Measurements from ENCODE around the gene VSX2. TPM values are rescaled to one million over a fixed set of nuclear protein-coding genes. Genes with fewer than 3 reads are reported as not detected.

The VSX2 gene
- polyA plus RNA-seq, 3 donors: 0.08 to 0.09 TPM; not detected in 1

DNA sequence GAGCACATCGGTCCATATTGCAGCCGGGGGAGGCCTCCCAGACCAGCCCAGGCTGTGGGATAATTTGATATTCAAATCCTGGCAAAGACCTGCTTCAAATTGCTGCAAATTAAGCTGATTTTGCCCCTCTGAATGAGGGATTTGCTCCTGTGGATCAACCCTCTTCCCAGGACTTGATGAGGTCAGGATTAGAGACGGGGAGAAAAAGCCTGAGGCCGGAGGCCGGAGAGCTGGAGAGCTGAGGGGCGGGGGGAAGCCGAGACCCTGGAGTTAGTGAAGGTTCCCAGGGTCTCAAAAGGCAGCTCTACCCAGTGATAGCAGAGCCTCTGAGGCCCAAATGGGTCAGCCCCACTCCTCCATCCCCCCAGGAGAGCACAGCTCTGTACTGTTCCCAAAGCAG, 17.5 kb upstream of the VSX2 start:
- DNase-seq: no peak

DNA sequence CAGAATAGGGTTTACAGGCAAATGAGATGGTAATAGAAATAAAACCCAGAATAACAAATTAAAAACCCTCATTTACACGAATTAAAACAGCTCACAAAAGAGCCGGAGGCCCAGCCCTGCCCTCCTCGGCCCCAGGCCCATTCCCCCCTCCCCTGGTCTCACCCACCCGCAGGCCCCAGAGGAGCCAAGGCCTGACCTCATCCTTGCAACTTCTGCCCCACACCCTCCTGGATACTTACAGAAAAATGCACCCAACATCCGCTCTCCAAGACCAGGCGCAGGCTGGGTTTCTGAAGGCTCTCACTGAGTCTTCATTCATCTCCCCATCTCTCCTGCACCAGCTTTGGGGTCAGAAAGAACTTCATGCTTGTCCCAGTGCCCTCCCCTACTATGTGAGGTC, 16.2 kb upstream of the VSX2 start:
- no peak for DNase-seq

DNA sequence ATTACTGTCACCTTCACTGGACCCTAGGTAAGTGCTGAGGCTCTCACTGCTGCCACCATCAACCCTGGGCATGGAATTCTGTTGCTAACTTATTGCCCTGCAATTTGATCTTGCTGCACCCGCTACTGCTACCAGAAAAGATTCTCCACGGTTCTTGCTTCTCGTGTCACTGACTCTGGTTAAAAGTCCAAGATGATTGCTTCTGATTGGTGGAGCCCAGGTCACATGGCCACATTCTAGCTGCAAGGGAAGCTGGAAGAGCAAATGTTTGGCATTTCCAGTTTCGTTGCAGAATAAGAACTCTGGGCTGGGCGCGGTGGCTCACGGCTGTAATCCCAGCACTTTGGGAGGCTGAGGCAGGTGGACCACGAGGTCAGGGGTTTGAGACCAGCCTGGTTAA, 7.5 kb upstream of the VSX2 start:
- DNase-seq: no peak

DNA sequence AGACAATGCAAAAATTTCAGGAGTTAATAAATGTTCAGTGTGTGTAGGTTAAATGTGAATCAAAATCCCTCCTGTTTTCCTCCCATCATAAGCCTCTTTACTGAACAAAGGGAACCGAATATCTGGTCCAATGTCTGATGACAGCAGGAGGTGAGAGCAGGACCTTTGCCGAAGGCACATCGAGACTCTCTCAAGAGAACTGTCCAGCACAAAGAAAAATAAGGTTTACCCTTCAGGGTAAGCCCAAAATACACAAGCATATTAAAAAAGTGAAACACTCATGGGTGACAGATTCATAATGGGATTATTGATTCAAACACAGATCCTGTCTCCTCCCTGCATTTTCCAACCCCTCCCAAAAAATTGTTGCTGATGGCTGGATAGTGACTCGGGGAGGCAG, 4.2 kb upstream of the VSX2 start:
- no peak for DNase-seq

DNA sequence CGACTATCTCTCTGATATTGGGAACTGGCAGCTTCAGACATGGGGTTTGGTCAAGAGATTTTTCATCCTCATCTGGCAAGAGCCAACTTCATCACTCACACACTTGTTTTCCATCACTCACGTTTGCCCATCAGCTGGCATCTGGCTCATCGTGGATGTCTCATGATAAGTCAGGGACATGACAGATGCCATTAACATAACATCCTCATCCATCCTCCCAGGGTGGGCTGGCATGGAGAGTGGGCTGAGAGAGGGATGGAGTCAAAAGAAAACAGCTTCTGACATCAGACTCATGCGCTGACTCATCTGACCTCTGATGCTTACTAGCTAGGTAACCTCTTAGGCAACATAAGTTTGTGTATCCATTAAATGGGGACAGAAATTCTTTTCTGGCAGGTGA, 1.8 kb upstream of the VSX2 start:
- no peak for DNase-seq

DNA sequence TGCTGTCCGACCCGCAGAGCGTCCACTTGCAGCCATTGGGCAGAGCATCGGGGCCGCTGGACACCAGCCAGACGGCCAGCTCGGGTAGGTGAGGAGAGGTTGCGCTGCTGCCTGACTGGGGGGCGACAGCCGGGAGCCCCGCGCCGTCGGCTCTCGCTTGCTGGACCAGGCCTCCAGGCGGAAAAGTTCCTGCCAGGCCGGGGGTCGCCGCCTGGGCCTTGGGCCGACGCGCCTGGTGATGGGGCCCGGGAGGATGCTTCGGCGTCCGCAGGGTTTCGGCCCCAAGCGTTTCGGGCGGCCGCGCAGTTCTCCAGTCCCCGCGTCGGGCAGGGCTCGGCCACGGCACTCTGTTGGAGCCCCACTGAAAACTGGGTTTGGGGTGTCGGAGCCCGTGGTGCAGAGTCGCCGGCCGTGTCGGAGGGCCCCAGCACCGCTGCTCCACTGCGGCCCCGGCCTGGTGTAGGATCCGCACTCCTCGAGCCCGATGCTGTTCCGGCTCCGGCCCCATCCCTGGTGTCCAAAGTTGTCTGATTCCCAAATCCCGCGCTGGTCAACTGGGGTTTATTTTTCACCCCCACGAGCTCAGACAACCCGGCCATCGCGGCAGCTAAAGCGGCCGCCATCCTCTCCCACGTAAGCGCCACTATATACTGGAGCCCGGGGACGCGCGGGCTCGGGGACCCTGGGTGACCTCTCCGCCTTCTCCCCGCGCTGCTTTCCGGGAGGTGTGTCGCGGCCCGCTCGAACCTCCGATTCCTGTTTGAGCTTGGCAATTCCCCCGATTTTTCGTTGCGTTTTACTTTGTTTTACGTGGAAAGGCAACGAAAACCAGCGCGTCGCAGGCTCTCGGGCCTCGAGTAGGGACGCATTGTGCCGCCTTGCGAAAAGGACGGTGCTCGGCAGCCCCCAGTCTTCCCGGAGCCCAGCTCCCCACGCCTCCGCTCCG, 872 bp downstream of the VSX2 start:
- DNase-seq: no peak

DNA sequence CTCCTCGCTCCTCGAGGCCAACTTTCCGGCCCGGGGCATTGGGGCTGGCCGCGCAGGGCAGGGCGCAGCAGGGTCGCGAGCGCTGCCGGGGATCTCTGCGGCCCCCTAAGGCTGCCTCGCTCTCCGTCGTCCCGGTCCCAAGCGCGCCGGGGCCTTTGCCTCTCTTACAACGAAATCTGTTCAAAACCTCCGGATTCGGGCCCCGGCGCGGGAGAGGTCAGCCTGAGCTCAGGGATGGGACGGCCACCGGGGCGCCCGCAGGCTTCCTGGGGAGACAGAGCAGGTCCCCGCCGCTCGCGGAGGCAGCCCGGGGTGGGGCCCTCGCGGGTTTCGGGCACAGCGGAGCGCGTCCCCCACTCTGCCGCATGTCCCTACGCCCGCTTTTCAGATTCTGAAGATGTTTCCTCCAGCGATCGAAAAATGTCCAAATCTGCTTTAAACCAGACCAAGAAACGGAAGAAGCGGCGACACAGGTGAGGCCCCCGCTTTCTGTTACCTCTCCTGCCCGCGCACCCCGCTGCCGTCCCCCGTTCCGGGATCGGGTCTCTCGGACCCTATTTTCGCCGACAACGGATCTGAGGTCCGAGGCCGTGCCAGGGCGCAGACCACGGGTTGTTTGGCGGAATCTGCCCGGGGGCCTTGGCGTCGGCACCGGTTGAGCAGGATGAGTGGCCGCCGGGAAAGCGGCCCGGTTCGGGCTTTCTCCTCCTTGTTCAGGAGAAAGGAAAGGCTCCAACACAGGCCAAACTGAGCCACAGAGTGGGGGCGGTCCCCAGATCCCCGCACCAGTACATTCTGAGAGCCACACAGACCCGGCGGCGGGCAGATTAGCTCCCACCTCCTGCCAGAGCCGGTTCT, 1.8 kb downstream of the VSX2 start:
- no peak for DNase-seq

DNA sequence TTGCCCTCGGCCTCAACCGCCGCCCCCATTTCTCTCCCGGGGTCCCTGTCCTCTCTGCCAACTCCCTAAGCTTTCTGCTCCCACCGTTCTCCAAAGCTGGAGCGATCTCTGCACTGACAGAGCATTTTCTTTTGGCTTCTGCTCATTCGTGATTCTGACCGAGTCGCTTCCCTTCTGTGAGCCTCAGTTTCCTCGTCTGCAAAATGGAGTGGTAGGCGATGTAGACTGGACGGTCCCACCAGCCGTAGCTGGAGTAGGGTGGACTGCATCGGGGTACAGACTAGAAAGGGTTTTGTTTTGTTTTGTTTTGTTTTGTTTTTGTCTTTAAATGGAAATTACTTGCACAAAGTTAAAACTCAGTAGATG, 2.4 kb downstream of the VSX2 start:
- DNase-seq: no peak

DNA sequence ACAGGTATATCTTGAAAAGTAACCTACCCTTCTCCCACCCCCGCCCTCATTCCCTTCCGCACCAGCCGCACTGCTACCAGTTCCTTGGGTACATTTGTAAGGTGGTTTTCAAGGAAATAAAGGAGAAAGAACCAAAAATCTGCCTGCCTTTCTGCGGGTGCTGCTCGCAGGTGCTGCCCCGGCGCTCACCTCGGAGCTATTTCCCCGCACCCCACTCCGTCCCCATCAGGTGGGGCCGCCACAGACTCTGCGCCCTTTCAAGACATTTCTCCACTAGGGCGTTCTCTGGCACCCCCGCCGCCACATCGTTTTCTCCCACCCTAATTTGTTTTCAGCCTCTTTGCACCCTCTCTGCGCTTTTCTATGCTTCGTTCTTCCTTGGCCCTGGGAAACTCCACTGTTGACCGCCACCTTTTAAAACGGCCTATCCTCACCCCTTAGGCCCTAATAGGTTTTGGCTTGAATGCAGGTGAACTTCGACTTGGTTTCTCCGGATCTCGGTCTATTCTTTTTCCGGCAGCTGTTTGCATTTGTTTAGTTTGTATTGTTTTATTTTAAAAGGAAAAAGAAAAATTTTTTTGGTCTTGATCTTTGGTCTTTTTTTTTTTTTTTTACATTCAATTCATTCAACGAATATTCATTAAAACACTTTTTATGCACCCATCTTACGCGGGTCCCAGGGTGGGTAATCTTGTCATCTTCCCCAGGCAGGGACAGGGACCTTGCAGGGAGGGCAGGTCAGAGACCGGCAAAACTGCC, 3.0 kb downstream of the VSX2 start:
- DNase-seq: no peak

DNA sequence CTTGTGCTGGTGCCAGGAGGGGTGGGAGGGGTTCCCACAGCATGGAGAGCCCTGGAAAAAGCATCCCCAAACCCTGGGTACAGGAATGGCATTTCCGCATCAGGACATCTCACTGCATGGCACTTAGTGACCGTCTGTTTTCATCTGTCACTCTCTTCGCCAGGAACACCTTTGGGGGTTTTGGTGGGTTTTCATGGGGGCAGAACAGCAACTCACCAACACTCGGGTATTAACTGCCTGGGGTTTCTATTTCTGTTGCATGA, 3.5 kb downstream of the VSX2 start:
- DNase-seq: no peak

DNA sequence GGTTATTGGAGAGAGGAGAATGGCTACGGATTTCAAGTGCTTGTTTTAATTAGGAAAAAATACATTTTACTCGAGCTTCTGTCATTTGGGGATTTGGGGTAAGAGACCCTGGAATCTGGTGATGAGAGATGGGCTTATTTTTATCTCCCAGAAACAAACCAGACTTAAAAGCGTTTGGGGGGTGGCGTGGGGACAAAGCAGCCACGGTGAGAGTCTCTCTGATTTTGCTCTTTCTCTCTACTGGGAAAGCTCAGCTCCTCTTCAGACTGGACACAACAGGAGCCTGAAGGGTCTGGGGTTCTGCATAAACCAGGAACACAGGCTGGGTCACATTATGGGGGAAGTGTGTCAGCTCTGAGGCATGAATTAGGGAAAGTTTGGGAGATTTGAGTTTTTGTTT, 3.8 kb downstream of the VSX2 start:
- DNase-seq: no peak

DNA sequence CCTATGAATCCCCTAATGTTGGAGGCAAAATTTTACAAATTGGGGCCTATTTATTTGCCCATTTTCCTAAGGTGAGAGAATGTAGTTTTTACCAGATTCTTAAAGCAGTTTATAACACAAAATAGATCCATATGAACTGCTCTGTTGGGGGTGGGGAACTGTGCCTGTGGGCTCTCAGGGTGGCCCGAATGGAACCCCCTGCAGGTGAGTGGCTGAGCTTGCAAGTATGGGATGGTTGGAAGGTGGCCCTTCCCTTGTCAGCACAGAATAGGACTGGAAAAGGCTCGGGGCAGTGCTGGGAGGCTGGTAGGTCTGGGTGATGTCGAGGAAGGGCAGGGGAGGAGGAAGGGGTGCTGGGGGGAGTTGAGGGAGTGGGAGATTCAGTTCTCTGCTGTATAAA, 4.9 kb downstream of the VSX2 start:
- no peak for DNase-seq

DNA sequence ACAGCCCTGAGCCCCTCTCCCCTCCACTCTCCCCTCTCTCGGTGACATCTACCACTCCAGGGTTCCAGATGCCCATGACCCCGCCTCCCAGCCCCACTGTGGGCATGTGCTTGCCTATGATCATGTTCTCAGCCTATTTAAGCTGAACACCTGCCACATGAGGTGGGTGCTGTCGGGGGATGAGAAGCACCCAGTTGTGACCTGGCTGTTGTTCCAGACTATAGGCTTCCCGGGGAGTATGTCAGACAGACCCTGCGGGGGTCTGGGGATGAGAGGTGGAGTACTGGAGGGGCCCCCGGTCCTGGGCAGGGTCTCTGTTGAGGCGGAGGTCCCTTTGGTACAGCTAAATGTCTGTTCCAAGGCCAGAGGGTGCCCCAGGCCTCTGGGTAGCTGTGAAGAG, 6.0 kb downstream of the VSX2 start:
- DNase-seq: no peak

DNA sequence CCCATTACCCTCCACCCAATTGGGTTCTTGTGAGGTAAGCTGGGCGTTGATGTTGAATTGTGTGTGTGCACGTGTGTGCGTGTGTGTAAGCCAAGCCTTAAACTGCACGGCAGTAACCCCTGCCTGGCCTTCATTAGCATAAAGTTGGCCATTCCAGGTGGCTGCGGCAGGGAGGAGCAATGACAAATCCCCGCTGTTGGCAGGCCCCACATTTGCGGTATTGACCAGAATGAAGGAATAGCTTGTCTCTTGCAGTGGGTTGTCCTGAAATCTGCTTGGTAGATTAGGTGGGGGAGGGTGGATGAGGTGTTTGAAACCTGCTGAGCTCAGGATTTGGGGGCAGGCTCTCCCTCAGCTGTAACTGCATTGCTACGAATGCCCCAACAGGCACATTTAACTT, 7.3 kb downstream of the VSX2 start:
- no peak for DNase-seq

DNA sequence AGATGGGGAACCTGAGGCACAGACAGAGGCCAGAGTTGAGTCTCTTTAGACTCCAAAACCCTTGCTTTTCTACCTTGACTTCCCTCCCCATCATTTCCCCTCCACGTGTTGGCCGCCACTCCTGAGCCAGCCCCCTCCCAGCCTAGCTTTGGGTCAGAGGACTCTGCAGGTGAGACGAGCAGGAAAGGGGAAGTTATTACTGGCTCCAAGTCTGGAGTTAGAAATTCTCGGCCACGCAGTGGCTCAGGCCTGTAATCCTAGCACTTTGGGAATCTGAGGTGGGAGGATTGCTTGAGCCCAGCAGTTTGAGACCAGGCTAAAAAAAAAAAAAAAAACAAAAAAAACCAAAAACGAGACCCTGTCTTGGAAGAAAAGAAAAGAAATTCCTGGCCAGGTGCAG, 8.8 kb downstream of the VSX2 start:
- DNase-seq: no peak

DNA sequence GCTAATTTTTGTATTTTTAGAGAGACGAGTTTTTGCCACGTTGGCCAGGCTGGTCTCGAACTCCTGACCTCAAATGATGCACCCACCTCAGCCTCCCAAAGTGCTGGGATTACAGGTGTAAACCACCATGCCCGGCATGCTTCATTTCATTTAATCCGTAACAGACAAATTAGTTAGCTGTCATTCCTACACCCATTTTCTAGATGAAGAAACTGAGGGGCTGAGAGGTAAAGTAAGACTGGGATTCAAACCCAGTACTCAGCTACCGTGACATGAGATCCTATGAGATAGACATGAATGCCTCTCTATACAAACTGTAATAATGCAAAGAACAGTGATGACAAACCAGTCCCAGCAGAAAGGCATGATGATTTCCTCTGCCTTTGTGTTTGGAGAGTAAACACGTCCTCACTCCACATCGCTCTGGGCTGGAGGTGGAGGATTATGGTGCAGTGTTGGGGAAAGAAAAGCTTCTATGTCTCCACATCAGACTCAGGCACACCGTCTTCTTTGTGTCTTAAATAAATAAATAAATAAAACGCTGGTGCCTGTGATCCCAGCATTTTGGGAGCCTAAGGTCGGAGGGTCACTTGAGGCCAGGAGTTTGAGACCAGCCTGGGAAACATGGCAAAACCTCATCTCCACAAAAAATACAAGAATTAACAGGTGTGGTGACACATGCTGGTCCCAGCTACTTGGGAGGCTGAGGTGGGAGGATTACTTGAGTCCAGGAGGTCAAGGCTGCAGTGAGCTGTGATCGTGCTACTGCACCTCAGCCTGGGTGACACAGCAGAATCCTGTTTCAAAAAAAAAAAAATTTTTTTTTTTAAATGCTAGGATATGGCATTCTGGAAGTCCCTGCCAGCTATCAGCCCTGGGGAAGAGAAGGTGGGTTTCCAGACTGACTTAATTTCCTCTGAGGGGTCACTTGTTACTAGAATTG, 10.5 kb downstream of the VSX2 start:
- no peak for DNase-seq

DNA sequence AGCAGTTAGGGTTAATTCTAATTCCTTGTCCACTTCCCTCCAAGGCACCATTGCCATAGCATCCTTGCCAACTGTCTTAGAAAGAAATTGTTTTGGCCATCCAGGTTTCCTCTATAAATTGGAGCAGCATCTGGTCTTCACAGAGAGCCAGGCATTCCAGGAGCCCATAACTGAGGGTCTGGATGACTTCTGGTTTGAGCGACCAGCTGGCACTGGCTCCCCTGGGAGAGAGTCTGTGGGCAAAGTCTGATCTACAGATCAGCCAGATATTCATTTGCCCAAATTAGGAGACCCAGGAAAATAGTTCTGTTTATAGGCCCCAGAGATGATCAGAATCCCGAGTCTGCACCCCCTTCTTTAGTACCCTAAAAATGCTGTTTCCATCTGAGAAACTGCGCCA, 16.0 kb downstream of the VSX2 start:
- DNase-seq: no peak

DNA sequence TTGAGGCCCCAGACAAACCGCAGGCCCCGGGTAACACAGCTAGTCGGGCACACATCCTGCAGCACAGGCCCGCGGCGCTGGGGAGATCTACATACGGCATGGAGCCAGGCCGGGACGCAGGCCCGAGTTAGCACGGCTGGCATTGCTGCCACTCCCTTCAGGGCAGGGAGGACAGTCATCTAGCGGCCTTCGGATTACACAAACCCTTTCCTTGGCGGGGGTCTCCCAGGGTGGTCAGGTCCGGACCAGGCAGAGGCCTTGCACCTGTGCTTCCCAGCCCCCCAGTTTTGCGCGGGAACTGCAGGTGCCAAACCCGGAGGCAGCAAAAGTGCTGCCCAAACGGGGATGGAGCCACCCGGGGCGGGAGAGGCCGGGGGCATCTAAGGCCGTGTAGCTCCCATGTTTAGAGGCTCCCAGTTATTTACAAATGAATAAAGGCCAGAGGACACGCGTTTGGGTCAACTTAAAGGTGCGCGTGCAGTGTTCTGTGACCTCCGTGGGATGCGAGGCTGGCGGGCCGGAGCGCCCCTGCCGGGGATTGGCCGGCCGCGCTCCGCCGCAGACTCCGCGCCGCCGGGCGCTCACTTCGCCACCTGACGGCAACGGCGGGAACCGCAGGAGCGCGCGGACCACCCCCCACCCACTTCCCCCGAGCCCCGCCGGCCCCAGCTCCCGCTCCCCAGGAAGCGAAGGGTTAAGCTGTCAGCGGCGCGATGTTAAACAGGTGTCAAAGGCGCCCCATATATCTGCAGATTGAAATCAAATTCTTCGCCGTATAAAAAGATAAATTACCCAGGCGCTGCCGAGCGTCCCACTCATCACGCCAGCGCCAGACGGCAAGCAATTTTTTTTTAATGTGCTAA, 18.1 kb downstream of the VSX2 start:
- no peak for DNase-seq

DNA sequence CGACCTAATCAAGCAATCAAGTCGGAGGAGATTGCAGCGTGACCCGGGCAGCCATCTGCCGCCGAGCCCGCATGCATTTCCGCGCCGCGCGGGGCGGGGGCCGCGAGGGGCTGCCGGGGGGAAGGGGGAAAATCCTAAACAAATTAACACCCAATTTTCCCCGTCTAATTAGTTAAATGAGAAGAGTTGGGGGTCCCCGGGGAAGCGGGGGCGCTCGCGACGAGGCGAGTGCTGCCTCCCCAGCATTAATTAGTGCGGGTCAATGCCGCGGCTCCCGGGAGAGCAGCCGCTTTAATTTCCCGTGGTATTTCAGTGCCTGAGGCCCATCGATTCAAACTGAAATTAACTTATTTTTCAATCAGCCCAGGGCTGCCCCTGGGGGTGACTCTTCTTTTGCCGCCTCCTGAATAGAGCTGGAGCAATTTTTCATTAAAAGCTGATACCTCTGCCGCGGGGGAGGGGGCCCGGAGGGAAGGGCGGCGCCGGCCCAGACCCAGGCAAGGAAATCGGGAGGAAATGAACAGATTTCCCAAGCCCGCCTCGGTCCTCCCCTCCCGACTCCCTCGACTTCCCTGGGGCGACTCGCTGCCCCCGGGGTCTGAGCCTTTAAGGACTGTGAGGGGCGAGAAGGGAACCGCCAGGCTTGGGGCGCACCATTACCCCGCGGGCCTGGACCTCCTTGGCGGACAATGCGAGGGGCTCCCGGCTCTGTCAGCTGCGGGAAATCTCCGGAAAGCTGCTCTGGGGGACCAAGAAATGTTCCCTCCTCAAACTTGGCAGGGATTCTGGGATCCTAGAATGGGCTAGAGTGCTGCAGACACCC, 18.9 kb downstream of the VSX2 start:
- DNase-seq: no peak

DNA sequence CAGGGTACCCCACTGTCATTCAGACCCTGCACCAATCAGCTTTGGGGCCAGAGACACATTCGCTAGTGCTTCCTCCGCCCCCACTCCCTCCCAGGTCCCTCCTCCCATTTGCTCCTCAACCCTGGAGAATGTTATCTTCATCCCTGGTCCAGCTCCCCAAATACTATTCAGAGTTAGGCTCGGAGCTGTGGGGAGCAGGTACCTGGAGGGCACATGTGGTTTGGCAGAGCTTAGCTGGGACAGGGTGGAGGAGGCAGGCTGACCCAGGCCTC, 19.5 kb downstream of the VSX2 start:
- DNase-seq: no peak

Measured in renal pelvis (tissue), 4 donors.